Right lung (tissue), 10 donors: ENCODE measurements around the gene FAAH2. TPM values are rescaled to one million over a fixed set of nuclear protein-coding genes. Genes with fewer than 3 reads are reported as not detected.
"Not testable (repeated sequence)": the region's sequence is repeated elsewhere in the genome, so short reads cannot be mapped to it uniquely, and the experiment has no call there.

Experiments used
- DNase-seq, 2 donors: peaks; one replicate each; pipeline ENCODE4 v3.0.0-alpha.2; 2013
- long read RNA-seq, 8 donors: transcript quantifications; one replicate each; lab custom pipeline, GENCODE V29; 2026
- polyA plus RNA-seq, 5 donors: library from polyadenylated mRNA; unstranded; fragments of 120-200 nt; gene quantifications; one replicate each; pipeline versions ENCODE4 v1.2.1 to v1.2.3, GENCODE V29; 2013; ENCODE audit warnings: inconsistent platforms in 1 of 5, low replicate concordance in 1 of 5; ENCODE audit not compliant: insufficient read length in 5 of 5, insufficient read depth in 1 of 5

FAAH2 gene
- 10 to 100 TPM in 1 of 5 donors, 1 to 10 TPM in 4; 6.3 to 11.4 (median 8.0) TPM for polyA plus RNA-seq
- long read RNA-seq, donor 1, partial matches to known transcripts, result 0 of 2 reads
- long read RNA-seq, donor 1, other reads (novel, unspliced or antisense), result 0 of 2 reads
- long read RNA-seq, donor 2, partial matches to known transcripts, result 0 of 1 reads
- long read RNA-seq, donor 2, other reads (novel, unspliced or antisense), result 0 of 1 reads
- long read RNA-seq, donor 3, partial matches to known transcripts, result 5 of 6 reads
- long read RNA-seq, donor 3, other reads (novel, unspliced or antisense), result 0 of 6 reads
- long read RNA-seq, donor 4, partial matches to known transcripts, result 0 of 2 reads
- long read RNA-seq, donor 4, other reads (novel, unspliced or antisense), result 0 of 2 reads
- long read RNA-seq, donor 5, result 0 reads
- long read RNA-seq, donor 6, partial matches to known transcripts, result 0 of 2 reads
- long read RNA-seq, donor 6, other reads (novel, unspliced or antisense), result 0 of 2 reads
- long read RNA-seq, donor 7, result 0 reads
- long read RNA-seq, donor 8, result 0 reads

DNA sequence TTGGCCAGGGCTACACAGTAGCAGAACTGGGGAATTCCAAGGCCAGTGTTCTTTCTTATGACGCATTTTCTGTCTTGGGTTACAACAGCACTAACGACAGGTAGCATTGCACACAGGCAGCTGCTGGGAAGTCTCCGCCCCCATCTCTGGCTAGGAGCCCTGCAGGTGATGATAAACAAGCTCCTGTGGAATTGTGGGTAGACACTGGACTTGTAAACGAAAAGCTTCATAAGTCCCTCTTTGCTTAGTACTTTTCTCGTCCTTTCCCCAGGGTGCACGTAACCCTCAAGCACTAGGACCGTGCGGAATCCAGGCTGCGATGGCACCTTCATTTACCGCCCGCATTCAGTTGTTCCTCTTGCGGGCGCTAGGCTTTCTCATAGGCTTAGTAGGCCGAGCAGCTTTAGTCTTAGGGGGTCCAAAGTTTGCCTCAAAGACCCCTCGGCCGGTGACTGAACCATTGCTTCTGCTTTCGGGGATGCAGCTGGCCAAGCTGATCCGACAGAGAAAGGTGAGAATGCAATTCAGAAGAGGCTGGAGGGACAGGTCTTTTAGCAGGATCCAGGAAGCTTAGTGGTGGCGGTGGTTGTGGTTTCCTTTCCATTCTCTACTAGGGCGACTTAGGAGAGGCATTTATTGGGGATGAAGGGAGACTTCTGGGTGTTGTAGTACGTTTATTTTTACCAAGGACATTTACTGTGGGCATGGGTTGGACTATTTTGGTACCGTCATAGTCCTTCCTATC, at the start of gene FAAH2:
Gene FAAH2 (plus strand): TSS at position 200 of the 745 bp plus-strand sequence. CDS start 120 bp downstream, at position 320.
- DNase-seq, result peak; percentile 14 to 23

GRCh38 chrX:57241967-57242366, 44.5 kb upstream of the FAAH2 start:
- no peak for DNase-seq

DNA sequence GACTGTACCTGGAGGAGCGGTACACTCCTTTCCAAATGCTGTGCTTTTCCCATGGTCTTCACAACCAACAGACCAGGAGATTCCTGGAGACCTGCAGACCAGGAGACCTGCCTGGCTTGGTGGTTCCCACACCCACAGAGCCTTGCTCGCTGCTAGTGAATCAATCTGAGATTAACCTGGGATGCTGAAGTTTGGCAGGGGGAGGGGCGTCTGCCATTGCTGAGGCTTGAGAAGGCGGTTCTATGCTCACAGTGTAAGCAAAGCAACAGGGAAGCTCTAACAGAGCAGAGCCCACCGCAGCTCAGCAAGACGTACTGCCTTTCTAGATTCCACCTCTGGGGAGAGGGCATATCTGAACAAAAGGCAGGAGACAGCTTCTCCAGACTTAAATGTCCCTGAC, 34.5 kb upstream of the FAAH2 start:
- no peak for DNase-seq

DNA sequence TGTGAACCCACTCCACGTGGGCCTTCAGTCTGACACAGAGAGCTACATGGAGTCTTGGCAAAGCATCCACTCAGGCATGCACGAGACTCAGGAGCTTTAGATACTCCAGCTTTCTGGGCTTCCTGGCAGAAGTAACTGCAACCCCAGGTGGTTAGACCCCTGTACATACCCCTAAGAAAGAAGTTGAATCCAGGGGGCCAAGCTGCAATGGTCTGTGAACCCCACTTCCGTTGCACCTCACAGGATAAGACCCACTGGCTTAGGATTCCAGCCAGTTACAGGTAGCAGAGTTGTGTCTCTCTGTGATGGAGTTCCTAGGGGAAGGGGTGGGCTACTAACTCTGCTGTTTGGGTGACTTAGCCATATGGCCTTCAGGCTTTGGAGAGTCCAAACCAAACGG, 21.4 kb upstream of the FAAH2 start:
- DNase-seq, result no peak

DNA sequence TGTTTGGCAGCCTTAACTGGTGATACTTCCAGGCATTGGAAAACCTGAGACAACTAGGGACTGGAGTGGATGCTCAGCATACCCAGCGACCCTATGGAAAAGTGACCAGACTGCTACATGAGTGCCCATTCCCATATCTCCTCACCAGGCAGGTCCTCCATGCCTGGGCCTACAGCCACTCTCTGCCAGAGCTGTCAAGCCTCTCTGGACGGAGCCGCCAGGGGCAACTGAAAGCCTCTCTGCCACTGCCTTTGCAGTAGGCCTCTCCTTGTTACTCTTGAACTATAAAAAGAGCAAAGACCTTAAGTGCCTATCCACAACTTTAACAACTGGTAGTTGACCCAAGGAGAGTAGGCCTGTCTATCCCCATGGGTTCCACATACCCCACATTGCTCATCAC, 20.2 kb upstream of the FAAH2 start:
- DNase-seq, result no peak

DNA sequence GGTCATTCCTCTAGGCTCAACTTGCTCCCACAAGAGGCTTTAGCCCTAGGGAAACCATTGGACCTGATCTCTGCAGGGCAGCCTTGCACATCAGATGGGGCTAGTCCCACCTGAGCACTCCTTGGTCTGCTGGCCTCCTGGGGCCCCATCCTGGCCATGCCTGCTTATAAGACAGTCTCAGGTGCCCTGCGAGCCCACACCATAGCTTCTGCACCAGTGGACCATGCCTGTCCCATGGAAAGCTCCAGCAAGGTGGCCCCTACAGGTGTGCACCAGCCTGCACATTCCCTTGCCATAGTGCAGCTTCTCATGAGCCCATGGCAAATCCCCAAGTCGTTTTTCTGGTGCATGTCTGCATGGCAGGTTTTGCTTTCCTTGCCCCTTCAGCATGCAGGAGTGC, 19.6 kb upstream of the FAAH2 start:
- no peak for DNase-seq

DNA sequence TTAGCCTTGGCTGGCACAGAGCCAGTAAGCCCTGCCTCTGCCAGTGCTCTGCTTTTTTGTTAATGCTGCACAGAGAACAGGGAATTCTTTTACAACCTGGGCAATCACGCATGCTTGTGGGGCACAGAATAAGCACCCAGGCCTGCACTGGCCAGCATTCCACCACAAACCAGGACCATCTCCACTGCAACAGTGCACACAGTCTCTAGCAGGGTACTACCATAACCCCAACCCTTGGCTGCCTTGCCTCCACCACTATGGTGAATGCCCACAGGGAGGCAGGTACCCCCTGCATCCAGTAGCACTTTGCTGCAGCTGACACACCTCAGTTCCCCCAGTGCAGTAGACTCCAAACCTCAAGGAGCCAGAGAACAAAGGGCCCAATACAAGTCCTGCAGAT, 19.2 kb upstream of the FAAH2 start:
- no peak for DNase-seq

- no peak for DNase-seq
These were observed 15.5 kb upstream of the FAAH2 start for GRCh38 chrX:57270980-57271379.

- no peak for DNase-seq
These were observed 3.9 kb upstream of the FAAH2 start for GRCh38 chrX:57282568-57282967.

GRCh38 chrX:57285001-57285400, 1.5 kb upstream of the FAAH2 start:
- no peak for DNase-seq

DNA sequence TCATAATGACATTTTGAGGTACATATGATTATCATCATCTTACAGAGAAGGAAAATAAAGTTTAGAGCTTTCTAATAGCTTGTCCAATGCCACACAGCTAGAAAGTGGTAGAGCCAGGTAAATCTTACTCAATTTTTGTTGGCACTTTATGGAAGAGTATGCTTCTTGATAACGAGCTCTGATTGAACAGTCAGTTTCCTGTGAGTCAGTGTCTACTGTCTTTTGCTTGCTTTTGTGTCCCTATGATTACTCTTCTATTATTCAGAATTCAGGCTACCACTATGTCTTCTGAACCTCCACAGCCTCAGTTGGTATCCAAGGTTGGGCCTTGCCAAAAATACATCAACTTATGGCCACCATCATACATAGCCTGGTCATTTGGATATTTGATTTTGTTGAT, 2.6 kb downstream of the FAAH2 start:
- DNase-seq, result no peak

GRCh38 chrX:57294961-57295360, 8.5 kb downstream of the FAAH2 start:
- DNase-seq, result no peak

- not testable (repeated sequence) for DNase-seq
These were observed 9.2 kb downstream of the FAAH2 start for GRCh38 chrX:57295679-57296078.

DNA sequence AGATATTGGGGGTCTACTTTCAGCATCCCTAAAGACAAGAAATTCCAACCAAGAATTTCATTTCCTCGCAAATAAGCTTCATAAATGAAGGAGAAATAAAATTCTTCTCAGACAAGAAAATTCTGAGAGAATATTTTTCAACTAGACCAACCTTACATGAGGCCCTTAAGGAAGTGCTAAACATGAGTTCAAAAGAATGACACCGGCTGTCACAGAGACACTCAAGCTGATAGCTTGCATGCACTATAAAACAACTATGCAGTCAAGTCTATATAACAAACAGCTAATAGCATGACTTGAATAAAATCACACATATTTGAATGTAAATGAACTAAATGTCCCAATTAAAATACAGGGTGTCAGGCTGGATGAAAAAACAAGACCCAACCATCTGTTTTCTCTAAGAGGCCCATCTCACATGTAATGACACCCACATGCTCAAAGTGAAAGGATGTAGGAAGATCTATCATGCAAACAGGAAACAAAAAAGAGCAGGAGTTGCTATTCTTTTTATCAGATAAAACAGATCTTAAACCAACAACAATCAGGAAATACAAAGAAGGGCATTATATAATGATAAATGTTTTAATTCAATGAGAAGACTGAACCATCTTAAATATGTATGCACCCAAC, 27.2 kb downstream of the FAAH2 start:
- no peak for DNase-seq

DNA sequence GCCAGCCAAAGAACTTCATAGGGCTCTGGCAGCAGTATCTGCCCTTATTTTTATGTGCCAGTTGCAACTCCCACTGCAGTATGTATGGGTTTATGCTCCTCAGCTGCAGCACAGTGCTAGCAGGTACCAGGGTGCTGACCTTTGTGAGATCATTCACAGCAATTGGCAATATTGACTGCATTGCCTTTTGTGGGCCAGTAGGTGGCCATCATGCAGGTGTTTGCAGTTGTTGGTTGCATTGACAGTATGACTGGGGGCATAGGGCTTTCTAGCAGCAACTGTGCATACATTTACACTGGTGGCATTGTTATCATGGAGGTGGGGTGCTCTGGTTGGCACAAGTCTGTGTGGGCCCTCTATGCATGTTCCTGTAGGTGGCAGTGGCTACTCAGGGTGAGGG, 42.5 kb downstream of the FAAH2 start:
- DNase-seq, result no peak

GRCh38 chrX:57335790-57336189, 49.3 kb downstream of the FAAH2 start:
- DNase-seq, result not testable (repeated sequence)

DNA sequence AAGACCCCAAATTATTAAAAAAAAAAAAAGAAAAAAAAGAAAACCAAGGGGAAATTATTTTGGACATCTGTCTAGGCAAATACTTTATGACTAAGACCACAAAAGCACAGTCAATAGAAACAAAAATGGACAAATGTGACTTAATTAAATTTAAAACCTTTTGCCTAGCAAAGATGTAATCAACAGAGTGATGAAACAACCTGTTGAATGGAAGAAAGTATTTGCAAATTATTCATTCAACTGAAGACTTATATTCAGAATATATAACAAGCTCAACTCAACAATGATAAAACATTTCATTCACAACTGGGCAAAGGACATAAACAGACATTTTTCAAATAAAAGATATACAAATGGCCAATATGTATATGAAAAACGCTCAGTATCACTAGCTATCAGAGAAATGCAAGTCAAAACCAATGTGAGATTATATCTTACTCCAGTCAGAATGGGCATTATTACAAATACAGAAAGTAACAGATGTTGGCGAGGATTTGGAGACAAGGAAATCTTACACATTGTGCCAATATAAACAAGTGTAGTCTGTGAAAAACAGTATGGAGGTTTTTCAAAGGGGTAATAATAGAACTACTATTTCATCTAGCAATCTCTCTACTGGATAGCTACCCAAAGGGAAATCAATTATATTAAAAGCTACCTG, 67.1 kb downstream of the FAAH2 start:
- no peak for DNase-seq

DNA sequence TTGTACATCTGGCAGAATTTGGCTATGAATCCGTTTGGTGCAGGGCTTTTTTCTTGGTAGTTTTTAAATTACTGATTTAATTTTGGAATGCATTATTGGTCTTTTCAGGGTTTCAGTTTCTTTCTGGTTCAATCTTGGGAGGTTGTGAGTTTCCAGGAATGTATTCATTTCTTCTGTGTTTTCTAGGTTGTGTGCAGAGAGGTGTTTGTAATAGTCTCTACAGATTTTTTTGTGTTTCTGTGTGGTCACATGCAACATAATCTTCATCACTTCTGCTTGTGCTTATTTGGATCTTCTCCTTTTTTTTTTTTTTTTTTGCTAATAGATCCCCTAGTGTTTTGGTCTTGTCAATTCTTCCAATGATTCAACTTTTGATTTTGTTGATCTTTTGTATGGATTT, 77.6 kb downstream of the FAAH2 start:
- no peak for DNase-seq

DNA sequence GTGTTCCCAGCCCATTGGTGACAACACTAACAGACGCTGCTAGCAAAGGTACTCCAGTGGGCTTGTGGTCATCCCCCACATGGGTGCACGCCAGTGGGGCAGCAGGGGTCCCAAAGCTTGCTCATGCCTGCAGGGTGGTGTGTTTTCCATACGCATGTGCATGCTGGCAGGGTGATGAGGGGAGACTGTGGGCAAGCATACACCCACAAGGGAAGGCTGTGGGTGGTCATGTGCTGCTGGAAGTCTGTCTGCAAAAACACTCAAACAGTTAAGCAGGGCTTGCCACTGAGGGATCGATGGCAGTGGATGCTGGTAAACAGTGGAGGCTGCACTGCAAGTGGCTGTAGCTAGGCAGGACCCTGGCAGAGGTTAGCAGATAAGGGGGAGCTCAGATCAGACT, 79.9 kb downstream of the FAAH2 start:
- DNase-seq, result no peak

DNA sequence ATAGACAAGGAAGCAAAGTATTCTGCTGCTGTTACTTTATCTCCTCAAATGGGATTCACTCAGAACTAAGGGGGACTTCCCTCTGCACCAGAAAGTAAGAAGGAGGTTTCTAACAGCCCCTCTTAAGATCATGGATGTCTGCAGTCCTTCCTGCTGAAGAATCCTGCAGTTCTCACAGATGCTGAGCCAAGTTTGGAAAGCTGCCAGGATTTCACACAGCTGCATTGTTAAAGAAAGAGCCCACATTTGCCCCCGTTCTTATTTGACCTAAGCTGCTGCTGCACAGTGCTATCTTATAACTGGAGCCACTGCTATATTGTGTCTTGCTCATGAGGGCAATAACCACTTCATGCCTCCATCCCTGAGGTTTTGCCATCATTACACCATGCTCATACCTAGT, 81.1 kb downstream of the FAAH2 start:
- DNase-seq, result peak in 1 of 2 donors; percentile 1

DNA sequence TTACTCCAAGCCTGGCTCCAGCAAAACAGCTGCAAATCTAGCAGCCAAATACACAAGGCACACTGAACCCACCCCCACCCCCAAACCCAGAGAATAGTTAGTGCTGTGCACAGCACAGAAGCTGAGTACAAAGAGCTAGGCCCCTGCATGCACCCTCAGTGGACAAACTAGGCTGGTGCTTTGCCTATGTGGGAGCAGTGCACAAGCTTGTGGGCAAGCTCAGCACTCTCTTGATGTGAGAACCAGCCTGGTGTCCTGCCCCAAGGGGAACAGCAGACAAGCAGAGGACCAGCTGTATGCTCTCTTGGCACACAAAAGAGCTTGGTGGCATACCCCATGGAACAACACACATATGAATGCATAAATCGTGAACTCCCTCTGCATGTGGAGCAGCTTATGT, 81.7 kb downstream of the FAAH2 start:
- no peak for DNase-seq

DNA sequence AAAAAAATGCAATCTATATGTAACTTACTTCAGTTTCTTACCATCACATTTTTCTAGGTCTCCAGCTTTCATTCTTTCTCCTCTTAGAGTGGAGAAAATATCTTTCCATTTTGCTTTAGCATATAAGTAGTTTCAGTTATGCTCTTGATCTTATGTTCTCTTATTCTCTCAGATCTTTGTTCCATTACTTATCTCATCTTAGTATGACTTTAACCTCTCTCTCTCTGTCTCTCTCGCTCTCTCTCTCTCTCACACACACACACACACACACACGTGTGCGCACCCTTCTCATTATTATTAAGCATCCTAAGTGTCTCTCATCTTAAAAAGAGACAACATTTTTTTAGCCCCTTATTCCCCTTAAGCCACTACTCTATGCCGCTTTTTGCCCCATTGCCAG, 92.8 kb downstream of the FAAH2 start:
- no peak for DNase-seq
